NCI-H82 (cell line): ENCODE data around the gene ABCA7.

Experiments used
- DNase-seq: peaks from one replicate; lab custom pipeline; 2025; lab: John Stamatoyannopoulos, UW

ABCA7 gene

GRCh38 chr19:1072371-1073015, 32.6 kb downstream of the ABCA7 start:
- no peak for DNase-seq

- DNase-seq: no peak
These were observed 33.4 kb downstream of the ABCA7 start for GRCh38 chr19:1073063-1073955.

GRCh38 chr19:1073956-1074517, 34.1 kb downstream of the ABCA7 start:
- no peak for DNase-seq

GRCh38 chr19:1074544-1075283, 34.8 kb downstream of the ABCA7 start:
- peak; percentile 85 for DNase-seq

- DNase-seq: no peak
These were observed 36.1 kb downstream of the ABCA7 start for GRCh38 chr19:1076046-1076386.

GRCh38 chr19:1076951-1077350, 37.0 kb downstream of the ABCA7 start:
- DNase-seq: no peak

GRCh38 chr19:1079566-1080111, 39.7 kb downstream of the ABCA7 start:
- DNase-seq: peak; percentile 53

- DNase-seq: no peak
These were observed 40.7 kb downstream of the ABCA7 start for GRCh38 chr19:1080360-1081161.

GRCh38 chr19:1081301-1082164, 41.6 kb downstream of the ABCA7 start:
- DNase-seq: peak; percentile 50

GRCh38 chr19:1082165-1082927, 42.4 kb downstream of the ABCA7 start:
- peak; percentile 94 for DNase-seq

- no peak for DNase-seq
These were observed 43.3 kb downstream of the ABCA7 start for GRCh38 chr19:1082928-1083816.

GRCh38 chr19:1084024-1084868, 44.3 kb downstream of the ABCA7 start:
- no peak for DNase-seq

- peak; percentile 47 for DNase-seq
These were observed 45.2 kb downstream of the ABCA7 start for GRCh38 chr19:1085053-1085658.

GRCh38 chr19:1085676-1086442, 46.0 kb downstream of the ABCA7 start:
- DNase-seq: peak; percentile 43

- no peak for DNase-seq
These were observed 46.7 kb downstream of the ABCA7 start for GRCh38 chr19:1086613-1087012.

- no peak for DNase-seq
These were observed 48.0 kb downstream of the ABCA7 start for GRCh38 chr19:1087813-1088415.
